GDM1 (cell line): Measurements from ENCODE around the gene WNT7A.

ENCODE experiments used
- DNase-seq: peaks from one replicate; lab custom pipeline; 2025; lab: John Stamatoyannopoulos, UW

WNT7A gene

DNA sequence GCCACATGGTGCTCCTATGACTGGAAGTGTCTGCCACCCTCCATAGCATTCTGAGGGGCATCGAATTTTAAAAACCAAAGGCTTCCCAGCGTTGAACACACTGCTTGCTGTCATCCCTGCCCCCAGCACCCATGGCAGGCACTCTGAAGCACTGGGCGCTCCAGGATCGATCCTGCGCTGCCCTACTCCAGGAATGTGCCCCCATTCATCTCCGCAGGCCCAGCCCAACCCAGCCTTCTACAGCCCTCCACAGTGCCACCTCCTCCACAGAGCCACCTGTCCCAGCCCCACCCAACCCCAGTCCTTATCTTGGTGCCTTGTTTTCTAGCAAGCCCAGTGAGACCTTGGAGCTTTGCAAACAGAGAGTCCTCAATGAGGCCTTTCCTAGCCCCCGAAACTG, 52.2 kb downstream of the WNT7A start:
- no peak for DNase-seq

DNA sequence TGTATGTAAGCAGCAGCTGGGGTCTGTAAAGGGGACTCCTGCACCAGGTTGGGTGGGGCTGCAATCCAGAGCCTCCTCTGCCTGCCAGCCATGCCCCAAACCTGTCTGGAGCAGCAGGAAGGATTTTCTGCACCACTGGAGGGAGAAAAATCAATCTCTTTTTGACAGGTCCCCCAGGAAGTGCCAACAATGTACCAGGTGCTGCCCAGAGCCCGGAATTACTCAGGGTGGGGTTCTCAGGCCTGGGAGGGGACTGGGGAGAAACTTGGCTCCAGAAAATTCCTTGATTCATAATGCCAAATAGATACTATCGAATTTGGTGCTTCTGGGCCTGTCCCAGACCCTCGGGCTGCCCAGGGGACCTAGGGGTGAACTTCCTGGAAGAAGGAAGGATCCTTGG, 52.6 kb downstream of the WNT7A start:
- no peak for DNase-seq

DNA sequence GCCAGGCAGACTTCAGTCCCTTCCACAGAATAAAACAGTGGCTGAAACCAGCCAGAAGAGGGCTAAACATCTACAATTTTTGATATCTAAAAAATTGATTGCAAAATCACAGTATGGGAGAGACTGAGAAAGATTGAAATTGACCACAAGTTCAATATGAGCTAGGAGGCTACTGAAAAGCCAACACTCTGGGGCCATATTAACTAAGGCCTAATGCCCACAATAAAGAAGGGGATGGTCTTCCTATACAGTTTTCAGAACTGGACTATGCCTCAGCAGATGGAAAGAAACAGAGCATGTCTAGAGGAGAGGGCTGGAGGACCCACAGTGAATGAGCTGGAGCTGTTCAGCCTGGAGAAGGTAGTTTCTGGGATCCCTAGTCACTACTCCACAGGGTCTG, 53.2 kb downstream of the WNT7A start:
- no peak for DNase-seq

DNA sequence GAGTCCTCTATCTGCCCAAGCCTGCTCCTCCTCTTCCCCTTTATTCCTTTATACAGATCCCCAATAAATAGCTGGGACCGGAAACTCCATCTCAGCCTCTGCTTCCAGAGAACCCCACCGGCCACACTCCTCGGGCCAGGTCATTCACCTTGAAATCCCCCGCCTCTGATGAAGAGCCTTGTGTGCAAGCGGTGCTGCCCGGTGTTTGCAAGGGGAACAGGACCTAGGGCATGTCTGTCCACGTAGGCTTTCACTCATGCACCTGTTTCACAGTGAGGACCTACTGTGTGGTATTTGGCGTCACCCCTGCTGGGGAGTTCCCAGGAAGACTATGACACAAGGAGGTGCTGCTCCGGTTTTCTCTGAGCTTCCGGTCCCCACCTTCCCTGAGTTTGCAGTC, 54.0 kb downstream of the WNT7A start:
- DNase-seq = no peak

DNA sequence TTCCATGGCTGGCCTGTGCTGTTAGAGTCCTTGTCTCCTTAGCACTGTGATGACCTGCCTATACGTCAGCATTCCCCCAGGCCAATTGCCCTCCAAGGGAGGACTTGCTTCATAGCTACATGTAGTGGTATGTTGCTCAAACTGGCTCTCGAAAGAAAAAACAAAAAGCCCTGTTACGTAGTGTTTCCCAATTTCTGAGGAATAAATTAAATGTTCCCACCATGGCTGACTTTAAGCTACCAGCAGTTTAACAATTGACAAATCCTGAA, 54.6 kb downstream of the WNT7A start:
- DNase-seq = no peak

DNA sequence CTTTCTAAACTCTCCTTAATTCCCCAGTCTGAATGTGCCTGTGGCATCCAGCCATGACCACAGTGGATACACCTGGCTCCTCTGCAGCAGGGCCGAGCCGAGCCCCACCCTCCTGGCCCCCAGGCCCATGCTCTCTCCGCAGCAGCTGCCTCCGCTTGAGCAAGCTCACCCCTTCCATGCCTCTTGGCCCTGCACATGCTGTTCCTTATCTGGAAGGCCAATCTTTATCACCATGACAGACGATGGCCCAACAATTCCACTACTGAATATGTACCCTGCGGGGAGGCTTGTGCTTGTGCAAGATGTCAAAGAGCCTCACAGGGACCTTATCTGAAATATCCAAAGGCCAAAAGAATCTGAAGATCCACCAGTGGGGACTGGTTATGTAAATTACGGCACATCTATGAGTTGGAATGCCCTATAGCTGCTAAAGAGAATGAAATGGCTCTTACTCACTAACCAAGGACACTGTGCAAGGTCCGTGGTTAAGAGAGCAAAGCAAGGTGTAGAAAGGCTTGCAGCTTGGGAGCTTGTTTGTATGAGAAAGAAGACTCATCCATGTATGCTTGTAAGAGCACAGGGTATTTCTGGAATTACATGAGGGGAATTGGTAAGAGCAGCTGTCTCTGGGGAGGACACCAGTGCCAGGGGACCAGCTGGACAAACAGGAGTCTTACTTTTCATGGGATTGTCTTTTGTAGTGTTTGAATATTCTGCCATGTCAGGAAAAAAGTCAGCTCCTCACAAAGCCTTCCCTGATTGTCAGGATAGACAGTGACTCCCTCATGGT, 55.2 kb downstream of the WNT7A start:
- no peak for DNase-seq

DNA sequence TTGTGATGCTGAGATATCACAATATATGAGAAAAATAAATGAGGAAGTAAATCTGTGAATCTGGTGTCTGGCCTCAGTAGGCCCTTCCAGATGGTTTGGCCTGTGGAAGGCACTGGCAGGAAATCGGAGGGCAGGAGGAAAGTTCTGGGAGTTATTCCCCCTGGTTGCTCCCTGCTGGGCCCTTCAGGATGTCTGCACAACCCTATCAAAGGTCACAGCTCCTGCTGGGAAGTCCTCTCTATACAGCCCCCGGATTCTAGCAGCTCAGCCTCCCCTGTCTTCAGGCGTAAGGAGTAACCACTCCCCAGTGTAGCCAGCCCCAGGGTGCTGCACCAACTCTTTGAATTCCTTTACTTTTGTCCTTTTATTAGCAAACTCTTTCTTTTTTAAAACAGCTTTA, 56.2 kb downstream of the WNT7A start:
- no peak for DNase-seq

DNA sequence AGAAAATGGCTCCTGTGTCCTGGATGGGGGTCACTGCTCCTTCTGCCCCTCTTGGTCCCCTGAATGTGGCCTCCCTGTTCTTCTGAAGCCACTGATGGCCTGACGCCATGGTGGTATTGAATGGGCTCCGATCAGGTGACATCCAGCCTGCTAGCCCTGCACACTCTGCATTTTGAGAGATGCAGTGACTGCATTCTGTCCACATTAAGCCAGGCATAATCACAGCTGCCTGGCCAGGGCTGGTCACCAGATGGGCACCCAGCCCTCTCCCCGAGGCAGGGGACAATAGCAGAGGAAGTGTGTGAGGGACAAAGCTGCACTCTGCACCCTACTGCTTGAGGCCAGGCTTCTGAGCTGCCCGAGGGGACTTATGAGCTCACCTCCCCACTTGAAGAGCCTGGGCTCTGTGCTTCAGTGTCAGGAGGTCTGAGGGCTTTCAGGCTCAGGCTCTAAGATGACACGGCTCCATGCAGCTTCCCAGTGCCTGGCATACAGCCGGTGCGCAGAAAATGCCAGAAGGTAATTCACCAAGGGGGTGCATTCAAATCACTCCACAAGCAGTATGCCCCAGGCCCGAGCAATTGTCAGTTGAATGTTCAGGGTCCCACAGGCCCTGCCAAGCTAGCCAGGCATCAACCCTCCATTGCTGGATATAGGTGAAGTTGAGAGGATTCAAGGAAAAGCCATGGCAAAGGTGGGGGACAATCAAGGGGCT, 56.8 kb downstream of the WNT7A start:
- DNase-seq = no peak

DNA sequence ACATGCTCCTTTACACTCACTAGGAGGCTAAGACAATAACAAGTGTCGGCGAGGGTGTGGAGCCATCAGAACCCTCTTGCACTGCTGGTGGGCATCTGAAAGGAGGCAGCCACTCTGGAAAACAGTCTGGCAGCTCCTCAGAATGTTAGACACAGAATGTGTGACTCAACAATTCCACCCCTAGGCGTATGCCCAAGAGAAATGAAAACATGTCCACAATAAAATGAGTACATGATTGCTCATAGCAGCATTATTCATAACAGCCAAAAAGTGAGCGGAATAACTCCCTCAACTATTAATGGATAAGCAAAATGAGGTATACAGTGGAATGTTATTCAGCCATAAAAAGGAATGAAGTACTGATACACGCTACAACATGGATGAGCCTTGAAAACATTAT, 57.8 kb downstream of the WNT7A start:
- DNase-seq = no peak

DNA sequence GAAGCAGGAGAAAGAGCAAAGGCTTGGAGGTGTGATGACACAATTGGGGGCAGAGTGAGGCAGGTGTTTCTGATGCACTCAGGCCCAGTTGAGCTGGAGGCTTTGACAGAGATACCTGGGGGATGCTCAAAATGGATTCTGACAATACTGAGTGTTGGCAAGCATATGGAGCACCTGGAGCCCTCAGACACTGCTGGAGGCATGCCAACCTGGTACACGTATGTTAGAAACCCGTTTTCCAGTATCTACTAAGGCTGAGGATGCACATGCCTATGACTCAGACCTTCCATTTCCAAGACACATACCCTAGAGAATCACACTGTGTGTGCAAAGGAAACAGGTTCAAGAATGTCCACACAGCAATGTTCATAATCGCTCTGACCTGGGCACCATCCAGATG, 58.7 kb downstream of the WNT7A start:
- no peak for DNase-seq

DNA sequence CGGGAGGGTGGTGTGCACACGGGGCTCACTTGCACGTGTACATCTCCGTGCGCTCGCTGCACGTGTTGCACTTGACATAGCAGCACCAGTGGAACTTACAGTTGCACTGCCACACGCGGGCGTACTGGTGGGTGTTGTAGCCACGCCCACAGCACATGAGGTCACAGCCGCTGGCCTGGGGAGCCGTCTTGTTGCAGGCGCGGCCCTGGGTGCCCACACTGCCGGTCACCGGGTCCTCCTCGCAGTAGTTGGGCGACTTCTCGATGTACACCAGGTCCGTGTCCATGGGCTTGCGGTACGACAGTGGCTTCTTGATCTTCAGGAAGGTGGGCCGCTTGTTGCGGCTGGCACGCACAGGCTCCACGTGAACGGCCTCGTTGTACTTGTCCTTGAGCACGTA, 61.0 kb downstream of the WNT7A start:
- no peak for DNase-seq

DNA sequence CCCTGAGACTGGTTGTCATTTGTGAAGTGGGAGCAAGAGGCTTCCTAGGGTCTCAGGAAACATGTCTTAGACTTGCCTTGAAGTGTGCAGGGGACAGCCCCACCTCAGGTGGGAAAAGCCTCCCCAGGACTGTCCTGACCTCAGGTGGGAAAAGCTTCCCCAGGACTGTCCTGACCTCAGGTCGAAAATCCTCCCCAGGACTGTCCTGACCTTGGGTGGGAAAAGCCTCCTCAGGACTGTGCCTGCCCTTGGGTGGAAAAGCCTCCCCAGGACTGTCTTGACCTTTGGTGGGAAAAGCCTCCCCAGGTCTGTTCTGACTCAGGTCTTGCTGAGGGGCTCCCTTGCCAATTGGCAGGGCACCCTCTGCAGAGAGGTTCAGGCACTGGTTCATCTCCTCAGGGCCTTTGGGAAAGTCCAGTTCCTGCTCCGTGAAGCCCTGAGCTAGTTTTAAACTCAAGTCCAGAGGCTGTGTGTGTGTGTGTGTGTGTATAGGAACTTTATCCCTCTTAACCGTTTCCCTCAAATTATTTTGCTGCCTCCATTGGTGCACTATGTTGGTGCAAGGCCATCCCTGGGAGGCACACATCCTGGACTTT, 64.7 kb downstream of the WNT7A start:
- no peak for DNase-seq

DNA sequence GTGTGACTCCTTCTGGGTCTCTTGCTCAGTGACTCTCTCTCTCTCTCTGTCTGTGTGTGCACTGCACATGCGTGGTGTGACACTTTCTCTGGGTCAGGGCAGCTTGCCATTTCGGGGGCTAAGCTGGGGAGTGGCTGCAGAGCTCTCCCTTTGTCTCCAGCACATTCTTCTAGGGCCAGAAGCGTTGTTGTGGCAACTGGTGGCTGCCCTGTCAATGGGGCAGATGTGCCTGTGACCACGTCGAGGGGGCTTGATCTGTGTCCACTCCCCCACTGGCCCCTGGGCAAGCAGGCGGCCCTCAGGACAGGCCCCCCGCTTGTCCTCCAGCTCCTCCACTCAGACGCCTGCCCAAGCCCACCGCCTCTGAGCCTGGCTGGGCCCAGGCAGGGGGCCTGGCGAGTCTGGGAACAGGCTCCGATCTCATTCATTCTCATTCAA, 67.8 kb downstream of the WNT7A start:
- DNase-seq = no peak

DNA sequence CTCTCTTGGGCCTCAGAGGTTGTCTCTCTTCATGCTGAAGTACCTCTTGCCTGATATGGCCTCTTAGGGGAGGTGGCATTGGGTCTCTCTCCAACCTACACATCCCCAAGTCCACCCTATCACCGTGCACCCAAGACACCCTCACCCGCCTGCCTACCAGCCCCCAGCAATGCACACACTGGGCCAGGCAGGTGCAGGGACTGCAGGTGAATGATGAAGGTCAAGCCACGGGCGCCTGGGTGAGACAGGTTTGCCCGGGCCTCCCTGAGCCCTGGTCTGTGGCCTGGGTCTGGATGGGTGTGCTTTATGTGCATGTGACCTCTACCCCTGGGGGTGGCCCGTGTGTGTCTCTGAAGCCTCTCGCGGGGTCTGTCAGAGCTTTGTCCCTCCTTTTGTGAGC, 68.3 kb downstream of the WNT7A start:
- no peak for DNase-seq

DNA sequence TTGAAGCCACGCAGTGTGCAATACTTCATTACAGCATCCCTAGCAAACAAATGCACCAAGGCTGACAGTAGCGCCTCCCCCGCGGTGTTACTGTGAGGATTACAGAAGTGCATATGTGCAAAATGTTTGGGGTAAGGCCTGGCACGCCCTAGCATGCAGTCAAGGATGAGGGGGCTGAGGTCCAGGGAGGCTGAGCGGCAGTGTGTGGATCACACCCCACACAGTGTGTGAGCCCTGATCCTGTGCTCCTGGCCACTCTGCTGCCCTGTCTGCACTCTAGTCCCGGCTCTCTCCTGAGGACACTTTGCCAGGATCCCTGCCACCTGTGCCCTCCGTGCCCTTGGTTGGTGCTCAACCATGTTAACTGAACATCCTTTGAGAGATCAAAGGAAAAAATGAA, 71.3 kb downstream of the WNT7A start:
- no peak for DNase-seq

DNA sequence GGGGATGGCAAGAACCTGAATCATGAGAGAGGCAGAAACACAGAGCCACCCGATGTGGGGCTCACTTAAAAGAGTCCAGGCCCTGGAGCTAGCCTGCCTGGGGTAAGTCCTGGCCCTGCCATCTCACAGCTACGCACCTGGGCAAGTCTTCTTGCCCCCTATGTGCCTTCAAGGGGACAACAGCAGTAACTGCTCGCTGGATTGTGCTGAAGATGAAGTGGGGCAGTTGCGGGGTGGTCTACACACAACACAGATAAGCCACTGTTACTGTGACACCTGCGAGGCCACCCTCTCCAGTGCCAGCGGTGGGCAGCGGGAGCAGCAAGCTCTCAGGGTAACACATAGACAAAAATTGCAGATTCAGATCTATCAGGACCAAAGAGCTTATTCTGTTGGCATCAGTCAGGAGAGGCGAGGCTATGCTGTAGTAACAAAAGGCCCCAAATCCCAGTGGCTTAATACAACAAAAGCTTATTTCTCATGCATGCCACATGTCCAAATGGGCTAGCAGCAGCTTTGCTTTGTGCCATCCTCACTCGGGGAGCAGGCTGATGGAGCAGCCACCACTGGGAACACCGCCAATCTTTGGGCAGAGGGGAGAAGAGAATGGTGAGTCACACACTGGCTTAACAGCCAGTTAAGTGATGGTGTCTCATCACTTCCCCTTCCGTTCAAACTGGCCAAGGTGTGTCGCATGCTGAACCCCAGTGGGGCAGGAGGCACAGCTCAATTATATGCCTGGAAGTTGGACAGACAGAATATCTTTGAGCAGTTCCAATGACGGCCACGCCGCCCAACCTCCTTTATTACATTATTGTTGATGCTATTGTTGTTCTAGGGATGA, 78.3 kb downstream of the WNT7A start:
- peak; percentile 9 for DNase-seq

DNA sequence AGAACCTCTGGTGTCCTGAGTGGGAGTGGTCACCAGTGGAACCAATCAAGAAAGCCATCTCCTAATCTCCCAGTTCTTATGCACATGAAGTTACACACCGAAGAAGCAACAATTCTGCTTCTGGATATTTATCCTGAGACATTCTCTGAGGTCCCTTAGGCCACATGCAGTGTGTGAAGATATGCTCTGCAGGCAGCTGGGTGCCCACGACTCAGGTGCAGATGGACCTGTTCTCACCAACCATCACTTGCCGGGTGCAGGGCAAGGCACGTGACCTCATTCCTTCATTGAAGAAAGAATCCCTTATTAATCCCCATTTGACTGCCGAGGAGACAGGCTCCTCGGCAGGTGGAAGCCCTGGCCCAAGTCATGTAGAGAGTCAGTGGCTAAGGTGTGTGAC, 79.8 kb downstream of the WNT7A start:
- DNase-seq = no peak

DNA sequence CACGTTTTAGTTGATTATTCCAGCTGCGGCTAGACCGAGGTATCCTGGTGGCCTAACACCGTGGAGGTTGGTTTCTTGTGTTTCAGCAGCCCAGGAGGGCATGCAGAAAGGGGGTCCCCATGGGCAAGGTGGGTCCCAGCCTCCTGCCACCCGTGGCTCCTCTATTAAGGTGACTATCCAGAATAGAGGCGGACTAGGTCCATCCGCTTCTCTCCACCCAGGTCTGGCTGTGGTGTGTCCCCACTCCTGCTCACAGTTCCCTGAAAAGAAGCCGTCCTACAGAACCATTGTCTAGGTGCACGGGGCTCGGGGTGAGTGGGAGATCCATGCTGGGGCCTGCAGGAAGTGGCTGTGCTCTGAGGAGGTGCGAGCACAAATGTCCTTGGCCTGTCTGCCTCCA, 81.5 kb downstream of the WNT7A start:
- DNase-seq = no peak

DNA sequence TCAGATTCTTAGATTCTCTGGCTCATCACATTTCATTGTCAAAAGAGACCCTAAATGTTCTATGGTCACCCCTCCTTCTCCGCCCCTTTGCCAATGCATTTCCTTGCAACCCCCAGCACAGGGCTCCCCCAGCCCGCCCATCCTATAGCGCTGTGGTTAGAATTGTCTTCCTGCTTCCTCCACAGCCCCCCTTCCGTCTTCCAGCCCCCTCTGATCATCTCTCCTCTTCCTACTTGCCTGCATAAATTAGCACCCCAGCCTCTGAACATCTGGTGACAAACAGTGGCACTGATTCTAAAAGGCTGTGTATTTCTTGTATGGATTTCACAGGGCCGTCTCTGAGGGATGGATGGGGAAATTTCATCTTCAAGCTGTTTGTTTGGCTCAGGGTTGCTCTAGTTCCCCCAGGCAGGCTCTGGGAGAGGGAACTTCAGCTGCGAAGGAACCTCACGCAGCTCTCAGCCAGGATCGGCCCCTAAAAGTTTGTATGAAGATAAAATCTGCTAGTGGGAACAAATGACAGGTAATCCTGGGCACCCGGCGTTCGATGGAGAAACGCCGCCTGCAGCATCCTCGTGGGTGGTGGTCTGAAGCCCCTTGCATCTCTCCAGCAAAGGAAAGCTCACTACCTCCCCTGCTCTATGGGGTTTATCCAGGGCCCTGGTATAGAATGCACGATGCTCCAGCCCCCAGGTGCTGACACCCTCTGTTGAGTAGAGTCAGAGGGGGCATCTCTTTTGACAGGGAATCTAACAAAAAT, 83.0 kb downstream of the WNT7A start:
- no peak for DNase-seq

DNA sequence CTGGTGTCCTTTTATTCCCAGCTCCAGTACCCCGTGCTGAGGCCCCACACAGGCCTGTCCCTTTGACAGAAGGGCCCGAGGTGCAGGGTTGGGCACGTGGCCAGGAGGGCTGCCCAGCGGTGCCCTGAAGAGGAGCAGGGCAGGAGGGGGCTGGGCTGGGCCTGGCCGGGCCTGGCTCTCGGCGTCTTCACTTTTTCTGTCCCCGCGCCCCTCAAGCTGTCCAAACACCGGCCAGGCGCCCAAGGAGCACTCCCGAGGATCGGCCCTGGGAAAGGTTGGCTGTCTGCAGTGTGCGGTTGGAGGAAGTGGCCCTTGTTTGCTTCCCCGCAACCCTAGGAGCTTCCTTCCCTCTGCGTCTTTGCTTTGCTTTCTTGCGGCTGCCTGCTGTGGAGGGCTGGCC, 84.1 kb downstream of the WNT7A start:
- DNase-seq = no peak

DNA sequence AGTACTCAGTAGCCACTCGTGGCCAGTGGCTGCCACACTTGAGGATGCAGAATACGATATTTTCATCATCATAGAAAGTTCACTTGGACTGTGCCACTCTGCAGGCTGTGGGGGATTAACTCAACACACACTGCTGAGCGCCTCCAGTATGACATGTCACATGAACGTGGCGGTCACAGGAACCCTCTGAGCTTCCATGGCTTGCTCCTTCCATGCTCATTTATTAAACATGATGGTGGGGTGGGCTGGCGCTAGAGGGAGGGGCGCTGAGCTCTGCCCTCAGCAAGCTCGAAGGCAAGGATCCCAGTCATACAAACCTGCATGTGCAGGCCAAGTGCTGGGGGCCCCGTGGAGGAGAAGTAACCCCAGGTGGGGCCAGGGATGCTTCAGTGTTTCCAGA, 85.5 kb downstream of the WNT7A start:
- DNase-seq = no peak

DNA sequence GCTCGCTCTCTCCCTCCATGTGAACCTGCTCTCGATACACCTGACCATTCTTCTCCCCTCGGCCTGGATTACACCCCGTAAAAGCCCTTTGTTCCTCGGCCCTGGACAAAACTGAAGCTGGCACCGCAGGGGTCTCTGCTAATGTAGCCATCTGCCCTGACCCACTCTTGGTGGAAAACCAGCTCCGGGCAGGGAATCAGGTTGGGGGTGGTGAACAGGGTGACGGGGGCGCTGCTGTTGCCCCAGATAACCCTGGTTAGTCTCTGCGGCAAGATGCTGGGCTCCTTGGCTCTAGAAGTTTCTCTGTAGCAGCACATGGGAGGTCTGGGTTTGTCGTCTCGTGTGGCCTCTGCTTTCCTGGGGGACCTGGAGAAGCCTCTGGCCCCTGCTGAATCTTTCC, 86.4 kb downstream of the WNT7A start:
- no peak for DNase-seq
